ENCODE measurements around the gene MRPS34.

- TF ChIP-seq POLR2A (IDR thresholded peaks at IDR 0.05; ENCODE audit: low read length) (no peak), GATA1 (IDR thresholded peaks at IDR 0.05; ENCODE audit: low read depth, low read length) (no peak)
Measured at GRCh38 chr16:1768767-1769401, 4.0 kb downstream of the MRPS34 start.

Data from erythroblast (primary cell).